Smooth muscle cell (in vitro differentiated cells): Measurements from ENCODE around the gene EFCAB14. TPM values are rescaled to one million over a fixed set of nuclear protein-coding genes. Genes with fewer than 3 reads are reported as not detected.

Experiments
- polyA plus RNA-seq: library from polyadenylated mRNA; unstranded; fragments of >200 nt; fragmentation: Nextera tagmentation; extraction: Ambion mirVana; gene quantifications from 2 replicates; pipeline ENCODE4 v1.2.1, GENCODE V29; 2016
- total RNA-seq: library from RNA; depleted of rRNA; stranded (reverse); fragments of >200 nt; gene quantifications from 2 replicates; pipeline ENCODE4 v1.2.3, GENCODE V29; 2014

The EFCAB14 gene
- total and polyA plus RNA-seq, 2 experiments from 2014 or later, result 28.6 to 62.8 TPM

Other genes with a start within 250 kb of the EFCAB14 start
- gene DMBX1, start 229.3 kb downstream of the EFCAB14 start, total RNA-seq, result not detected in 2 replicates
- not detected in 2 replicates for gene DMBX1, start 229.3 kb downstream of the EFCAB14 start, polyA plus RNA-seq
- not detected in 2 replicates for gene KNCN, start 167.5 kb downstream of the EFCAB14 start, total RNA-seq
- gene KNCN, start 167.5 kb downstream of the EFCAB14 start, polyA plus RNA-seq, result not detected in 2 replicates
- gene MKNK1, start 114.8 kb downstream of the EFCAB14 start, total RNA-seq, result 17.9 and 18.7 TPM in 2 replicates
- gene MKNK1, start 114.8 kb downstream of the EFCAB14 start, polyA plus RNA-seq, result 11.7 and 17.2 TPM in 2 replicates
- 5.3 and 9.3 TPM in 2 replicates for gene MOB3C, start 102.3 kb downstream of the EFCAB14 start, total RNA-seq
- gene MOB3C, start 102.3 kb downstream of the EFCAB14 start, polyA plus RNA-seq, result 5.5 and 8.8 TPM in 2 replicates
- 22.2 and 30.8 TPM in 2 replicates for gene ATPAF1, start 50.8 kb downstream of the EFCAB14 start, total RNA-seq
- gene ATPAF1, start 50.8 kb downstream of the EFCAB14 start, polyA plus RNA-seq, result 31.2 and 35.3 TPM in 2 replicates
- gene TEX38, start 47.3 kb downstream of the EFCAB14 start, total RNA-seq, result not detected in 2 replicates
- 0.69 TPM in 1 of 2 replicates, not detected in the other for gene TEX38, start 47.3 kb downstream of the EFCAB14 start, polyA plus RNA-seq
- not detected in 2 replicates for gene CYP4B1, start 79.9 kb upstream of the EFCAB14 start, total RNA-seq
- 0.13 TPM in 1 of 2 replicates, not detected in the other for gene CYP4B1, start 79.9 kb upstream of the EFCAB14 start, polyA plus RNA-seq
- gene CYP4A11, start 222.4 kb upstream of the EFCAB14 start, total RNA-seq, result not detected in 2 replicates
- gene CYP4A11, start 222.4 kb upstream of the EFCAB14 start, polyA plus RNA-seq, result 0.45 TPM in 1 of 2 replicates, not detected in the other